ENCODE measurements around the gene ABHD17C.

ABHD17C gene

DNA sequence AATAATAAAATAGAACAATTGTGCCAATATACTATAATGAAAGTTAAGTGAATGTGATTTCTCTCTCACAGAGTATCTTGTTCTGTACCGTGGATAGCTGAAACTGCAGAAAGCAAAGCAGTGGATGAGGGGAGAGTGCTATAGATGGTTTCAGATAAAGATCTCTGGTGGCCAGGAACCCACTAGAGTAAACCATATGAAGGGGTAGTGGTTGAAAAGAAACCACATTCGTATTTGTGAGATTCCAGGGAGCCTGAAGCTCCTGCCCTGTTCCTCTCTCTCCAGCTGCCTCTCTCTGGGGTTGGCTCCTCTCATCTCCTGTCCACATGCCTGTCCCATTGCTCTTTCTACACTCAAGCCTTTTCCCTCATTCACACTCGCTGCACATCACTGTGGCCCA, 8.9 kb downstream of the ABHD17C start:
- Histone ChIP-seq H3K9ac (ENCODE audit: low read length) (no peak overlapping the region), H3K4me1 (ENCODE audit: control insufficient read depth, insufficient read depth, low read length) (peaks cover 18% of the 10 kb centered on the region), H3K27ac (ENCODE audit: low read depth, low read length) (no peak overlapping the region), H3K36me3 (ENCODE audit: control insufficient read depth, insufficient read depth, low read length) (no peaks in the 10 kb centered on the region), H3K27me3 (ENCODE audit: control insufficient read depth, insufficient read depth, low read length) (no peaks in the 10 kb centered on the region), H3K9me3 (ENCODE audit: control insufficient read depth, insufficient read depth, low read depth, low read length) (no peaks in the 10 kb centered on the region), H3K4me3 (ENCODE audit: low read depth, low read length) (no peak overlapping the region)

DNA sequence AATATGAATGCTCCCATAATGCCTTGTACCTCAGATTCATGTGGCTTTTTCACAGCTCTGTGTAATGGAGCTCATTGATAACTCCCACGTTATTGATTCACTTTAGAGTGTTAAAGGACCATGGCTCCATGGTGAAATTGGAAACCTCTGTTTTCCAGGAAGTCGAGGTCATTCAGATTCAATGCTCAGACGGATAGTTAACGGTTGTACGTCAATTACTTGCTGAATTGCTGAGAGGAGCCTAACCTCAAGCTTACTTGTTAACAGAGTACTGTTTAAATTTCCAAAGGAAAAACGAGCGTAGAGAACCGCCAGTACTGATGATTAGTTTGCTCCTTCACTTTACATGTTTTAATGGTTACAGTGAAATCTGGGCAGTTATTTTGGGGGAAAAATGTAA, 11.1 kb downstream of the ABHD17C start:
- Histone ChIP-seq H3K36me3 (ENCODE audit: control insufficient read depth, insufficient read depth, low read length) (no peaks in the 10 kb centered on the region), H3K27ac (ENCODE audit: low read depth, low read length) (no peak overlapping the region), H3K4me3 (ENCODE audit: low read depth, low read length) (no peak overlapping the region), H3K9me3 (ENCODE audit: control insufficient read depth, insufficient read depth, low read depth, low read length) (no peaks in the 10 kb centered on the region), H3K9ac (ENCODE audit: low read length) (no peak overlapping the region), H3K27me3 (ENCODE audit: control insufficient read depth, insufficient read depth, low read length) (no peaks in the 10 kb centered on the region), H3K4me1 (ENCODE audit: control insufficient read depth, insufficient read depth, low read length) (peaks cover 21% of the 10 kb centered on the region)

DNA sequence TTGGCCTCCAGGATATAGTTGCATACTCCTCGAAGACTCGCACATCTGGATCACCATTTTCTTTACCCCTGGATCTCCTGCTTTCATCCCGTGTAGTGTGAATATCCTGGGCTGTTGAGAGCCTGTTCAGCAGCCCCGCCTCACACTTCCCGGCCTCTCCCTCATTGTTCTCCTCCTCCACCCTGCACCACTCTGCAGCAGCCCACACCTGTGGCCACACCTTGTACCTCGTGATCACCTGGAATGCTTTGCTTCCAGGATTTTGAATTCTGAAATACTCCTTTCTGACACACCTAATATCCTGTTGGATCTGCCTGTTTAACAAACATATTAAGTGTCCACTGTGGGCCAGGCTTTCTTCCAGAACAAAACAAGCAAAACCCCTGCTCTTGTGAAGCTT, 14.4 kb downstream of the ABHD17C start:
- Histone ChIP-seq H3K4me1 (ENCODE audit: control insufficient read depth, insufficient read depth, low read length) (peaks cover 23% of the 10 kb centered on the region), H3K9me3 (ENCODE audit: control insufficient read depth, insufficient read depth, low read depth, low read length) (no peaks in the 10 kb centered on the region), H3K27ac (ENCODE audit: low read depth, low read length) (no peak overlapping the region), H3K4me3 (ENCODE audit: low read depth, low read length) (no peak overlapping the region), H3K36me3 (ENCODE audit: control insufficient read depth, insufficient read depth, low read length) (no peaks in the 10 kb centered on the region), H3K9ac (ENCODE audit: low read length) (no peak overlapping the region), H3K27me3 (ENCODE audit: control insufficient read depth, insufficient read depth, low read length) (no peaks in the 10 kb centered on the region)

DNA sequence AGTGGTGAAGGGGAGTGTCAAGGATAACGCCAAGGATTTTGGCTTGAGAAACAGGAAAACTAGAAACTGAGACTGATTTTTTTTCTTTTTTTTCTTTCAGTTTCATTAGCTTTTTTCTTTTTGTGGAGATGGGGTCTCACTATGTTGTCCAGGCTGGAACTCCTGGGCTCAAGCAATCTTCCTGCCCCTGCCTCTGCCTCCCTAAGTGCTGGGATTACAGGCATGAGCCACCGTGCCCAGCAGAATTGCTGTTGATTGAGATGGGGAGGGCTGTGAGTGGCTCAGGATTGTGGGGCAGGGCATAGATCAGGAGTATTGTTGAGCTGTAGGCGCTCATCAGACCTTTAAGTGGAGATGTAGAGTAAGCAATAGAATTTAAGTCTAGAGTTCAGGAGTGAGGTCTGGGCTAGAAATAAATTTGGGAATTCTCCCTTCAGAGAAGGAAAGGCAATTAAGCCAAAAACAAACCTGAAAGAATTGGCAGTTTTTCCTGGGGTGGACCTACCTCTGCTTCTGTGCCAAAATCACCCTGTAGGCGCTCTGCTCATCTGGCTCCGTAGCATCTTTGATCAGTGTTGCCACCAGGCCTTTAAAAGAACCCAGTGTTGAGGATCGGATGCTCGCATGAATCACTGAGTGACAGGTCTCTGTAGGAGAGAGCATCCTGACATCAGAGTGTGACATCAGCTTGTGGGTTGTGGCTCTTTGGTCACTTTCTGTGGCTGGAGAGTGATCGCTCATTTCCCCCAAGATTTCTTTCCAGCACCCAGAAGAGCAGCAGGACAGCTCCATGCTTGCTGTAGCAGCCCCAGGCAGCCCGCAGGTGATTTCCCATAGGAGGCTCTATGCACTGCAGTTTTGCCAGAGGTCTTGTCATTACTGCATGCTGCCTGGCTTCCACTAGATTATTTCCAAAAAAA, 15.8 kb downstream of the ABHD17C start:
- H3K9ac ChIP-seq (ENCODE audit: low read length) = no peak overlapping the region
- H3K9me3 ChIP-seq (ENCODE audit: control insufficient read depth, insufficient read depth, low read depth, low read length) = no peaks in the 10 kb centered on the region
- H3K27me3 ChIP-seq (ENCODE audit: control insufficient read depth, insufficient read depth, low read length) = no peaks in the 10 kb centered on the region
- H3K4me3 ChIP-seq (ENCODE audit: low read depth, low read length) = no peak overlapping the region
- peaks cover 17% of the 10 kb centered on the region for H3K4me1 ChIP-seq (ENCODE audit: control insufficient read depth, insufficient read depth, low read length)
- no peaks in the 10 kb centered on the region for H3K36me3 ChIP-seq (ENCODE audit: control insufficient read depth, insufficient read depth, low read length)
- no peak overlapping the region for H3K27ac ChIP-seq (ENCODE audit: low read depth, low read length)

DNA sequence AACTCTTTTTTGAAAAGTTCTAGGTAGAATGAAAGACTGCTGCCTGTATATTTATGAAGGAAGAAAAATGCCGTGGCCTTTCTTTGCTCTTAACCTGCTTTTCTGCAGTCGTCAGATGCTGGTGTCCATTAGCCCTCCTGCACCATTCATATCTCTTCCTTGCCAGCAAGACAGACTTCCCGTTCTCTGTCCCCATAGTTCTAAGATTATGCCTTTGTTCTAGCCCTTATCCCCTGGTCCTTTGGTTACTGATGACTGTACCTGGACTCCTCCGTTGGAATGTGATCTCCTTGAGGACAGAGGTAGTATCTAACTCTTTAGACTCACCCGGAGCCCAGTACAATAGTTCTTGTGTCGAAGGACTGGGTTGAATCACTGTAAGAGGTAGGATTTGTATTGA, 16.8 kb downstream of the ABHD17C start:
- H3K27ac ChIP-seq (ENCODE audit: low read depth, low read length) = no peak overlapping the region
- no peak overlapping the region for H3K4me3 ChIP-seq (ENCODE audit: low read depth, low read length)
- no peaks in the 10 kb centered on the region for H3K36me3 ChIP-seq (ENCODE audit: control insufficient read depth, insufficient read depth, low read length)
- no peaks in the 10 kb centered on the region for H3K9me3 ChIP-seq (ENCODE audit: control insufficient read depth, insufficient read depth, low read depth, low read length)
- H3K4me1 ChIP-seq (ENCODE audit: control insufficient read depth, insufficient read depth, low read length) = peaks cover 7% of the 10 kb centered on the region; the same call in 1 of the 2 replicates
- H3K9ac ChIP-seq (ENCODE audit: low read length) = no peak overlapping the region
- H3K27me3 ChIP-seq (ENCODE audit: control insufficient read depth, insufficient read depth, low read length) = no peaks in the 10 kb centered on the region

DNA sequence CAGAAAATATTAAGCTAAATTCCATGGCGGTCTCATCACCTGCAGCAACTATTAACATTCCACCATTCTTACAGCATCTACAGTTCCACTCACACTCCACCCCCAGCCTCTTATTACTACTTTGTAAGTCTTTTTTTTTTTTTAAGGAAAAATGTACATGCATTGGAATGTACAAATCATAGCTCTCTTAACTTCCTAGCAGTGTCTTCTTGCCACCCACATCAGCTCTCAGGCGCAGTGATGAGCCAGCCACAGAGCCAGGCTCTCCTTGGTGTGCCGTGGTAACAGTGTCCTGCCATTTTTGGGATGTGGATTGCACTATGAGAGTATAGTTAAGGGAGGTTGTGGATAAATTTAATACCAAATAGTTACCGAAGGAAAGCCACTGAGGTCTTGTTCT, 17.8 kb downstream of the ABHD17C start:
- Histone ChIP-seq H3K9ac (ENCODE audit: low read length) (no peak overlapping the region), H3K27ac (ENCODE audit: low read depth, low read length) (no peak overlapping the region), H3K36me3 (ENCODE audit: control insufficient read depth, insufficient read depth, low read length) (no peaks in the 10 kb centered on the region), H3K9me3 (ENCODE audit: control insufficient read depth, insufficient read depth, low read depth, low read length) (no peaks in the 10 kb centered on the region), H3K4me1 (ENCODE audit: control insufficient read depth, insufficient read depth, low read length) (peaks cover 5% of the 10 kb centered on the region; the same call in 1 of the 2 replicates), H3K27me3 (ENCODE audit: control insufficient read depth, insufficient read depth, low read length) (no peaks in the 10 kb centered on the region), H3K4me3 (ENCODE audit: low read depth, low read length) (no peak overlapping the region)

DNA sequence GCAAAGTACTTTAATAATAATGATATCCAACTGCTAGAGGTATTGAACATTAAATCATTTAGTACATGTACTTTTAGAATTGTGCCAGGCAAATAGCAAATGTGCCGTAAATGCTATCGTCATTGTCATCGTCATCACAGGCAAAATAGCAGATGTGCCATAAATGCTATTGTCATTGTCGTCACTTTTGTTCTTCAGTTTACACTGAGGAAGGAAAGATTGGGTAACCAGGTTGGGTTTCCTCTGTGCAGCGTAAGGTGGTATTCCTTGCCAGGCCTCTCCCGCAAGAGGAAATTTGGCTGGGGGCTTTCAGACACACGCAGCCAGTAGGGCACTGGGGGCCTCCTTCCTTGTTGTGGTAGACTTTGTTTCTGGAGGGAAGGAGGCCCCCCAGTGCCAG, 26.4 kb downstream of the ABHD17C start:
- no peak overlapping the region for H3K9ac ChIP-seq (ENCODE audit: low read length)
- no peak overlapping the region for H3K4me3 ChIP-seq (ENCODE audit: low read depth, low read length)
- no peaks in the 10 kb centered on the region for H3K27me3 ChIP-seq (ENCODE audit: control insufficient read depth, insufficient read depth, low read length)
- peaks cover 5% of the 10 kb centered on the region for H3K36me3 ChIP-seq (ENCODE audit: control insufficient read depth, insufficient read depth, low read length)
- H3K27ac ChIP-seq (ENCODE audit: low read depth, low read length) = no peak overlapping the region
- H3K4me1 ChIP-seq (ENCODE audit: control insufficient read depth, insufficient read depth, low read length) = no peaks in the 10 kb centered on the region
- peaks cover 5% of the 10 kb centered on the region; the same call in 1 of the 2 replicates for H3K9me3 ChIP-seq (ENCODE audit: control insufficient read depth, insufficient read depth, low read depth, low read length)

DNA sequence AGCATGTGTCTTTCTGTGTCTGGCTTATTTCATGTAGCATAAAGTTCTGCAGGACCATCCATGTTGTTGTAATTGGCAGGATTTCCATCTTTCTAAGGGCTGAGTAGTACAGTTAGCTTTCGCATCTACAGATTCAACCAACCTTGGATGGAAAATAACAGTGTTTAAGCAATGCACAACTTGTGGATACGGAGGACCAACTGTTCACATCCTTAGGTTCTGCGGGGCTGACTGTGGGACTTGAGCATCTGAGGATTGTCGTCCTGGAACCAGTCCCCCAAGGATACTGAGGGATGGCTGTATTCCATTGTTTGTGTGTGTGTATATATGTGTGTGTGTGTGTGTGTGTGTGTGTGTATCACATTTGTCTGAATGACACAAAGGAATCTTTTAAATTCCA, 27.7 kb downstream of the ABHD17C start:
- no peaks in the 10 kb centered on the region for H3K4me1 ChIP-seq (ENCODE audit: control insufficient read depth, insufficient read depth, low read length)
- H3K9ac ChIP-seq (ENCODE audit: low read length) = no peak overlapping the region
- no peak overlapping the region for H3K27ac ChIP-seq (ENCODE audit: low read depth, low read length)
- H3K9me3 ChIP-seq (ENCODE audit: control insufficient read depth, insufficient read depth, low read depth, low read length) = peaks cover 10% of the 10 kb centered on the region; the same call in 1 of the 2 replicates
- no peaks in the 10 kb centered on the region for H3K27me3 ChIP-seq (ENCODE audit: control insufficient read depth, insufficient read depth, low read length)
- peaks cover 5% of the 10 kb centered on the region for H3K36me3 ChIP-seq (ENCODE audit: control insufficient read depth, insufficient read depth, low read length)
- H3K4me3 ChIP-seq (ENCODE audit: low read depth, low read length) = no peak overlapping the region

DNA sequence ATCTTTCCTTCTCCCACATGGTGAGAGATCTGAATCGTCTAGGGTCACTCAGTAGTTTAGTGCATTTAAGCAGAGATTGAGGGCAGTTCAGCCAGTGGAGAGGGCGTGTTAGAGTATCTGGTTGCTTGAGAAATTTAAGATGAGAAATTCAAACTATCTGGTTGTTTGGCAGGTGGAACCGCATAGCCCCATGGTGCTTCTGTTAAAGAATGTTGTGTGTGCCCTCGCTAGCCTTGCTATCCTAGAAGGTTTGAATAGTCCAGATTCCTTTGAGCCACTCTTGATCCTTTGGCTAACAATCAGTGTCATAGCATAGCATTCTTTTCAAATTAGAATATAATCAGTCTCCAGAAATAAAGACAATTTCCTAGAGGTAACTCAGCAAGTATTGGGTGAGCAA, 32.1 kb downstream of the ABHD17C start:
- Histone ChIP-seq H3K36me3 (ENCODE audit: control insufficient read depth, insufficient read depth, low read length) (peaks cover 5% of the 10 kb centered on the region), H3K27me3 (ENCODE audit: control insufficient read depth, insufficient read depth, low read length) (no peaks in the 10 kb centered on the region), H3K27ac (ENCODE audit: low read depth, low read length) (no peak overlapping the region), H3K9ac (ENCODE audit: low read length) (no peak overlapping the region), H3K4me1 (ENCODE audit: control insufficient read depth, insufficient read depth, low read length) (no peaks in the 10 kb centered on the region), H3K9me3 (ENCODE audit: control insufficient read depth, insufficient read depth, low read depth, low read length) (peaks cover 10% of the 10 kb centered on the region; the same call in 1 of the 2 replicates), H3K4me3 (ENCODE audit: low read depth, low read length) (no peak overlapping the region)

DNA sequence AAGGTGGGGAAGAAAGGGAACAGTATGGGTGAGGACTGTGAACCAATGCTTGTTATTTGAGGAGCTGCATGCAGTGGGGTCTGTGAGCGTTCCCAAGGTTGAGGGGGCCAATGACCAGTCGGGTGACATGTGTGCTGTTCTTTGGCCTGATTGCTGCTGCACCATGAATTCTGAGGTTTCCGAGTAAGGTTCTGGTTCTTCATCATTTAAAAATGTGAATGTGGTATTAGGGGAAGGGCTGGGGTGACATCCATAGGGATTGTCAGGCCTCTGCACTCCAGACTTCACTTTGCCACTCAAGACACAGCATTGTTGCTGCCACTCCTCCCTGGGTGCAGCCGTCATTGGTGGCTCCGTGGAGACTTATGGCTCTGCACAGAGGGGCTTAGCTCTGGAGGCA, 32.5 kb downstream of the ABHD17C start:
- Histone ChIP-seq H3K27ac (ENCODE audit: low read depth, low read length) (no peak overlapping the region), H3K4me3 (ENCODE audit: low read depth, low read length) (no peak overlapping the region), H3K36me3 (ENCODE audit: control insufficient read depth, insufficient read depth, low read length) (peaks cover 5% of the 10 kb centered on the region), H3K27me3 (ENCODE audit: control insufficient read depth, insufficient read depth, low read length) (no peaks in the 10 kb centered on the region), H3K4me1 (ENCODE audit: control insufficient read depth, insufficient read depth, low read length) (no peaks in the 10 kb centered on the region), H3K9ac (ENCODE audit: low read length) (no peak overlapping the region), H3K9me3 (ENCODE audit: control insufficient read depth, insufficient read depth, low read depth, low read length) (peaks cover 10% of the 10 kb centered on the region; the same call in 1 of the 2 replicates)

DNA sequence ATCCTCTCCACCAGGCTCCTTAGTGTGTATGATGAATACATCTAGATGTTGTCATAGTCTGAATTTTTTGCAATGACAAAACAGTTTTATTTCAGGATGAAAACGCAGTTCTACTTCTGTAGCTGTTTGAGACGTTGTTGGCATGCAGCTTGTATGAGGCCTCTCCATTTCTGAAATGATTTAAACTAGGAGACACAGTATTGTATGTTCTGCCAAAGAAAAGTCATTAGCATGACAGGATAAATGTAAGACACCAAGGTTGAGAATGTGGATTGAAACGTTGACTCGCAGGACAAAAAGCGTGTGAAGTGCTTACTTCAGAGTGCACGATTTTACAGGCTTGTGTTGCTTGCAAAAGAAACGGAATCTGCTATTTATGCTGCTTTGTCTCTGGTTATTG, 35.3 kb downstream of the ABHD17C start:
- no peak overlapping the region for H3K9ac ChIP-seq (ENCODE audit: low read length)
- H3K27ac ChIP-seq (ENCODE audit: low read depth, low read length) = no peak overlapping the region
- no peaks in the 10 kb centered on the region for H3K36me3 ChIP-seq (ENCODE audit: control insufficient read depth, insufficient read depth, low read length)
- H3K27me3 ChIP-seq (ENCODE audit: control insufficient read depth, insufficient read depth, low read length) = no peaks in the 10 kb centered on the region
- H3K9me3 ChIP-seq (ENCODE audit: control insufficient read depth, insufficient read depth, low read depth, low read length) = peaks cover 5% of the 10 kb centered on the region; the same call in 1 of the 2 replicates
- no peaks in the 10 kb centered on the region for H3K4me1 ChIP-seq (ENCODE audit: control insufficient read depth, insufficient read depth, low read length)
- H3K4me3 ChIP-seq (ENCODE audit: low read depth, low read length) = no peak overlapping the region
